Ascending aorta (tissue), 2 donors: ENCODE results near the gene IGFN1. TPM values are rescaled to one million over a fixed set of nuclear protein-coding genes. Genes with fewer than 3 reads are reported as not detected.

Experiments used
- DNase-seq, 2 donors: peaks; one replicate each; pipeline ENCODE4 v3.0.0-alpha.2; 2019; ENCODE audit warnings: low spot score in 2 of 2
- H3K27ac ChIP-seq, 2 donors: fragments of 200-600 bp; sonication (generic); one replicate each; pipeline ENCODE4 v1.5.1; 2016 to 2017; ENCODE audit warnings: mild to moderate bottlenecking in 1 of 2
- H3K27me3 ChIP-seq: fragments of 200-600 bp; sonication (generic); one replicate; pipeline ENCODE4 v1.5.1; 2017
- H3K36me3 ChIP-seq, 2 donors: fragments of 200-600 bp; sonication (generic); one replicate each; pipeline ENCODE4 v1.5.1; 2016
- H3K4me1 ChIP-seq, 2 donors: fragments of 200-600 bp; sonication (generic); one replicate each; pipeline ENCODE4 v1.5.1; 2016 to 2017; ENCODE audit warnings: mild to moderate bottlenecking in 1 of 2
- H3K4me3 ChIP-seq, 2 donors: fragments of 200-600 bp; sonication (generic); one replicate each; pipeline ENCODE4 v1.5.1; 2016 to 2017; ENCODE audit warnings: mild to moderate bottlenecking in 1 of 2
- H3K9me3 ChIP-seq, 2 donors: fragments of 200-600 bp; sonication (generic); one replicate each; pipeline ENCODE4 v1.5.1; 2016
- intact Hi-C: fragments of 100-400 bp; cut with DNase I; formaldehyde crosslinking; loops from one replicate; pipeline ENCODE4 v1.15.1; 2023
- total RNA-seq: library from RNA; depleted of rRNA; stranded (reverse); fragments of >200 nt; gene quantifications from one replicate; pipeline ENCODE4 v1.1.0, GENCODE V29; 2016
- TF ChIP-seq, protein P1 (sequence below), 3 experiments: fragments of 200-600 bp in 2 of 3; fragments of 450-650 bp in 1 of 3; sonication (generic) in 2 of 3; IDR thresholded peaks; one replicate each; pipeline ENCODE4 v1.5.1; 2016 to 2019; ENCODE audit warnings: antibody characterized with exemption in 3 of 3, mild to moderate bottlenecking in 1 of 3, moderate library complexity in 1 of 3

The IGFN1 gene
- total RNA-seq, 1 donor from 2014 or later: not detected

GRCh38 chr1:201183753-201184152 is 6.9 kb upstream of the IGFN1 start:
- Histone ChIP-seq H3K36me3 (no peaks in the 10 kb centered on the region), H3K4me3 (no peak overlapping the region), H3K27me3 (no peaks in the 10 kb centered on the region), H3K9me3 (peaks cover 0 to 2% of the 10 kb centered on the region in 2 donors), H3K27ac (no peak overlapping the region), H3K4me1 (no peaks in the 10 kb centered on the region)
- TF ChIP-seq, protein P1, sequence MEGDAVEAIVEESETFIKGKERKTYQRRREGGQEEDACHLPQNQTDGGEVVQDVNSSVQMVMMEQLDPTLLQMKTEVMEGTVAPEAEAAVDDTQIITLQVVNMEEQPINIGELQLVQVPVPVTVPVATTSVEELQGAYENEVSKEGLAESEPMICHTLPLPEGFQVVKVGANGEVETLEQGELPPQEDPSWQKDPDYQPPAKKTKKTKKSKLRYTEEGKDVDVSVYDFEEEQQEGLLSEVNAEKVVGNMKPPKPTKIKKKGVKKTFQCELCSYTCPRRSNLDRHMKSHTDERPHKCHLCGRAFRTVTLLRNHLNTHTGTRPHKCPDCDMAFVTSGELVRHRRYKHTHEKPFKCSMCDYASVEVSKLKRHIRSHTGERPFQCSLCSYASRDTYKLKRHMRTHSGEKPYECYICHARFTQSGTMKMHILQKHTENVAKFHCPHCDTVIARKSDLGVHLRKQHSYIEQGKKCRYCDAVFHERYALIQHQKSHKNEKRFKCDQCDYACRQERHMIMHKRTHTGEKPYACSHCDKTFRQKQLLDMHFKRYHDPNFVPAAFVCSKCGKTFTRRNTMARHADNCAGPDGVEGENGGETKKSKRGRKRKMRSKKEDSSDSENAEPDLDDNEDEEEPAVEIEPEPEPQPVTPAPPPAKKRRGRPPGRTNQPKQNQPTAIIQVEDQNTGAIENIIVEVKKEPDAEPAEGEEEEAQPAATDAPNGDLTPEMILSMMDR (IDR thresholded peaks at IDR 0.05): no peak
- intact Hi-C loops: no loop called here
- DNase-seq: no peak

GRCh38 chr1:201184307-201185122 is 6.1 kb upstream of the IGFN1 start:
- Histone ChIP-seq H3K4me3 (no peak overlapping the region), H3K27ac (no peak overlapping the region), H3K36me3 (no peaks in the 10 kb centered on the region), H3K27me3 (no peaks in the 10 kb centered on the region), H3K9me3 (no peaks in the 10 kb centered on the region), H3K4me1 (no peaks in the 10 kb centered on the region)
- intact Hi-C loops: no loop called here
- no peak for DNase-seq
- TF ChIP-seq, protein P1 (IDR thresholded peaks at IDR 0.05): peak in 1 of 3 experiments; percentile 38

GRCh38 chr1:201185123-201185453 is 5.5 kb upstream of the IGFN1 start:
- Histone ChIP-seq H3K36me3 (no peaks in the 10 kb centered on the region), H3K9me3 (no peaks in the 10 kb centered on the region), H3K4me1 (no peaks in the 10 kb centered on the region), H3K27me3 (no peaks in the 10 kb centered on the region), H3K27ac (no peak overlapping the region), H3K4me3 (no peak overlapping the region)
- TF ChIP-seq, protein P1 (IDR thresholded peaks at IDR 0.05): peak in 1 of 3 experiments; percentile 16
- intact Hi-C loops: no loop called here
- DNase-seq: no peak

DNA sequence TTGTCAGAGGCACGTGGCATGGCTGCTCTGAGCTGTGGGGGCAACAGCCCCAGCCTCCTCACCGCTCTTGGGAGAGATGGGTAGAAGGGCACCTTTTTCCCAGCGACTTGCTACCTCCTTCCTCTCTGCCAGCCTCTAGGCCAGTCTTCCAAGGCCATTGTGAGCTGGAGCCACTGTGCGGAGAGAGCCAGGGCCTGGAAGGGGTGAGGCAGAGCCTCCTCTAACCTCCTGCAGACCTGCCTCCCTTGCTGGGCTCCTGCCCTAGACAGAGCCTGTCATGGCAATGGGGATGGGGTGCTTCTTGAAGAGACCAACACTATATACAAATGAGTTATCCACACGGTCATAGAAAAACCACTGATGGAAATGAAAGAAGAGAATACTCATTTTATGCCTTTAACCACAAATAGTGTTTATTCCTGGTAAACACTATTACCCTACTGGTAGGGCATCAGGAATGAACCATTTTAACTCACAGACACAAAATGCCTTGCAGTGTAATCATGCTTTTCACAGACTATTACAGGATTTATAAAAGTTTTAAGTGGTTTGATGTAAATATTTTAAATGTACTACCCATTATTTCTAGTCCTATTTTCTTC is 5.0 kb upstream of the IGFN1 start:
- no peaks in the 10 kb centered on the region for H3K4me1 ChIP-seq
- no peak for DNase-seq
- H3K4me3 ChIP-seq: no peak overlapping the region
- intact Hi-C loops: no loop called here
- H3K9me3 ChIP-seq: no peaks in the 10 kb centered on the region
- no peaks in the 10 kb centered on the region for H3K27me3 ChIP-seq
- H3K36me3 ChIP-seq: no peaks in the 10 kb centered on the region
- TF ChIP-seq, protein P1 (IDR thresholded peaks at IDR 0.05): no peak
- H3K27ac ChIP-seq: no peak overlapping the region

DNA sequence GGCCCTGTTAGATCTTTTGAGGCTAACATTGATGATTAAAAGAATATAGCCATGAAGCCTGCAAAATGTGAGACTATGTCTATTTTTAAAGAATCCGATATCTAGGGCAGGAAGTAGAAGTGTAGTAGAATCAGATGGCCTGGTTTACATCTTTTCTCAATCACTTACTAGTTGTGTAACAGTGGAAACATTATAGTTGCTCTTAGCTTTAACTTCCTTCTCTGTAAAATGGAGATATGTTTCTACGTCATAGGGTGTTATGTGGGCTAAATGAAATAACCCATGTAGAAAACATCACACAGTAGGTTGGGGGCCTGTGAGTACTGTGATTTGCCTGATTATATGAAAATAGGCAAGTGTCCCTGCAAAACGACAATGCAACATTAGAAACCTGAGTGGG is 4.4 kb upstream of the IGFN1 start:
- H3K36me3 ChIP-seq: no peaks in the 10 kb centered on the region
- no peak for DNase-seq
- H3K27me3 ChIP-seq: no peaks in the 10 kb centered on the region
- no peaks in the 10 kb centered on the region for H3K9me3 ChIP-seq
- TF ChIP-seq, protein P1 (IDR thresholded peaks at IDR 0.05): no peak
- intact Hi-C loops: no loop called here
- no peak overlapping the region for H3K27ac ChIP-seq
- H3K4me1 ChIP-seq: no peaks in the 10 kb centered on the region
- H3K4me3 ChIP-seq: no peak overlapping the region
